ENCODE data around the gene PNMA5. TPM values are rescaled to one million over a fixed set of nuclear protein-coding genes. Genes with fewer than 3 reads are reported as not detected.

The PNMA5 gene
- total RNA-seq, 3 donors from 2014 or later: not detected

DNA sequence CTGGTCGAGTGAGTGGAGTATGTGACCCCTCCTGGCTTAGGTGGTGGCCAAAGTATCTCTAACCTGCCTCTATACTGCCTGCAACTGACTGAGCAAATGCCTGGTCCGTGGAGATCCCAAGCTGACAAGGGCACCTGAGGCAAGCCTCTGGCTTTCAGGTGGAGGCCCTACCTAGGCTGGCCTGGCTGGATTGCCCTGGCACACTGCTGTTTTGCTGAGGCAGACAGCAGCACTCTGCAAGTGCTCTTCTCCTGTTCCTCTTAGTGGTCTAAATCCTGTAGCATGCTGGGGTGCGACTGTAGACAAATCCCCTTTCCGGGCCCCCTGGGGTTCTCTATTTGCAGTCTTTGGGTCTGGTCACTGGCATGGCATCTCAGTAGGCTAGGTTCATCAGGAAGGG is 44.8 kb downstream of the PNMA5 start:
- ATAC-seq (no peak), DNase-seq (no peak)
- Histone ChIP-seq H3K4me1 (ENCODE audit: low read depth) (no peaks in the 10 kb centered on the region), H3K4me3 (no peak overlapping the region), H3K36me3 (ENCODE audit: low read depth) (no peaks in the 10 kb centered on the region), H3K9me3 (no peaks in the 10 kb centered on the region)
- TF ChIP-seq, protein P1, sequence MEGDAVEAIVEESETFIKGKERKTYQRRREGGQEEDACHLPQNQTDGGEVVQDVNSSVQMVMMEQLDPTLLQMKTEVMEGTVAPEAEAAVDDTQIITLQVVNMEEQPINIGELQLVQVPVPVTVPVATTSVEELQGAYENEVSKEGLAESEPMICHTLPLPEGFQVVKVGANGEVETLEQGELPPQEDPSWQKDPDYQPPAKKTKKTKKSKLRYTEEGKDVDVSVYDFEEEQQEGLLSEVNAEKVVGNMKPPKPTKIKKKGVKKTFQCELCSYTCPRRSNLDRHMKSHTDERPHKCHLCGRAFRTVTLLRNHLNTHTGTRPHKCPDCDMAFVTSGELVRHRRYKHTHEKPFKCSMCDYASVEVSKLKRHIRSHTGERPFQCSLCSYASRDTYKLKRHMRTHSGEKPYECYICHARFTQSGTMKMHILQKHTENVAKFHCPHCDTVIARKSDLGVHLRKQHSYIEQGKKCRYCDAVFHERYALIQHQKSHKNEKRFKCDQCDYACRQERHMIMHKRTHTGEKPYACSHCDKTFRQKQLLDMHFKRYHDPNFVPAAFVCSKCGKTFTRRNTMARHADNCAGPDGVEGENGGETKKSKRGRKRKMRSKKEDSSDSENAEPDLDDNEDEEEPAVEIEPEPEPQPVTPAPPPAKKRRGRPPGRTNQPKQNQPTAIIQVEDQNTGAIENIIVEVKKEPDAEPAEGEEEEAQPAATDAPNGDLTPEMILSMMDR (IDR thresholded peaks at IDR 0.05): no peak
- intact Hi-C loops (cut with DNase I, micrococcal nuclease): no loop called here

DNA sequence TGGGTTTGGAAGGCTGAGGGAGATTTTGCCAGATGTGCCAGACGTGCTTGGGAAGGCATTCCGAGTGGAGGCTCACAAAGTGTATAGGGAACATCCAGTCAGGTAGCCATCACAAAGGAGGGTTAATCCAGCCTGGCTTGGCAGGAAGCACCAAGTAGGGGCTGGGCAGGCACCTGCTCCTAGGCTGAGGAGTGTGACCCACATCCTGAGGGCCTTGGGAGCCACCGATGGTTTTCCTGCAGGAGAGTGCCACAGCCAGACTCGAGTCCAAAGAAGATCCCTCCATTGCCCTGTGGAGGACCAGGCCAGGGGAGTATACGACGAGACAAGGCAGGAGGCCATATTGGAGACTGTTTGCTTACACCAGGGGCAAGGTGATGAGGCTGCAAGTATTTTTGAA is 47.2 kb downstream of the PNMA5 start:
- H3K4me3 ChIP-seq: no peak overlapping the region
- H3K9me3 ChIP-seq: no peaks in the 10 kb centered on the region
- H3K36me3 ChIP-seq (ENCODE audit: low read depth): no peaks in the 10 kb centered on the region
- TF ChIP-seq, protein P1 (IDR thresholded peaks at IDR 0.05): no peak
- ATAC-seq: no peak
- no peaks in the 10 kb centered on the region for H3K4me1 ChIP-seq (ENCODE audit: low read depth)
- intact Hi-C loops (cut with DNase I, micrococcal nuclease): no loop called here
- no peak for DNase-seq

DNA sequence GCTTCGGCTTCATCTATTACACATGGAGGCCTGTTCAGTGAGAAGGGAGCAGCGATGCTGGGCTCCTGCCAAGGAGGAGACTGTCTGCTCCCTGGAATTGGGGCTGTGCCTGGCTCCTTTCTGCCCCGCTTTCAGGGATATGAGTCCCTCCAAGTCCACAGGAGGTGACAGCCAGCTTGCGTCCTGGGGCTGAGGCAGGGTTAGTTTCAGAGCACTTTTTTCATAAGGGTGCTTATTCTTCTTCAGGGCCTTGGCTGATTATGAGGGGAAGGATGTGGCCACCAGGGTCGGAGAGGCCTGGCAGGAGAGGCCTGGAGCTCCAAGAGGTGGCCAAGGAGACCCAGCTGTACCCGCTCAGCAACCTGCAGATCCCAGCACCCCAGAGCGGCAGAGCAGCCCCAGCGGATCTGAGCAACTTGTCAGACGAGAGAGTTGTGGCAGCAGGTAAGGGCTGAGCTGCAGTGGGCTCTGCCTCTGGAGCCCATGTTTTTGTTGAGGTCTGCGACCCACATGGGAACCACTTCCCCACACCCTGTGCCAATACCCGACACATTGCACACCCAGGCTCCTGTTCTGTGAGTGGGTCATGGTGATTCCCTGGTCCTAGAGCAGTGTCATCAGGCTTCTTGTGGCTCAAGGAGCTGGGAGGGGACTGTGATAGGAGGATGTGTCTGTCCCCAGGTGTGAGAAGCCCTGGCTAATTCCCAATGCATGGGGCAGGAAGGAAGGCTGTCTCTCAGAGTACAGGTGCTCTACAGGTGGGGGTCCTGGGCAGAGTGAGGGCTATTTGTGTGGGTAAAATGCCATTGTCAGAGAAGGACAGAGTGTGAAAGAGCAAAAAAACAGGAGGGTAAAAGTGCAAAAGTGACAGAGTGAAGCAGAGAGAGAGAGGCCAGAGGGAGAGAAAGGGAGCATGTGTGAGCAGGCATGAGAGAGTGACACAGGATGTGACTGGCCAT is 48.6 kb downstream of the PNMA5 start:
- no peaks in the 10 kb centered on the region for H3K4me1 ChIP-seq (ENCODE audit: low read depth)
- no peaks in the 10 kb centered on the region for H3K9me3 ChIP-seq
- TF ChIP-seq, protein P1 (IDR thresholded peaks at IDR 0.05): no peak
- no peak overlapping the region for H3K4me3 ChIP-seq
- DNase-seq (no peak), ATAC-seq (no peak)
- H3K36me3 ChIP-seq (ENCODE audit: low read depth): no peaks in the 10 kb centered on the region
- intact Hi-C loops (cut with DNase I, micrococcal nuclease): no loop called here

DNA sequence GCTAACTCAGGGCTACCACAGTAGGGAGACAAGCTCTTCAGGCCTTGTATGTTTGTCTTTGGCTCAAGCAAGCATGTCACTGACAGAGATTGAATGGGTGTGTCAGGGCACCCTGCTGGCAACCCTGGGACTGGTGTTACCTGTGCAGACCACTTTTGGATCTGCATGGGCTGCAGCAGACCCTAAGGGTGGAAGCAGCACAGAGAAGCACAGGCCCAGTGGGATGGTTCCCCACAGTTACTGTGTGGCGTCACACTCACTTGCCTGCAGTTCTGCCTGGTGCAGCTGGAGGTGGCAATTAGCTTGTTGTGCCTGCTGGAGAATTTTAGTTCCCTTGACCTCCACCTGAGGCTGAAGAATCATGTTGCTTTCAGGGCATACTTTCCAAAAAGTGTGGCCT is 50.1 kb downstream of the PNMA5 start:
- no peak for DNase-seq
- Histone ChIP-seq H3K9me3 (no peaks in the 10 kb centered on the region), H3K4me3 (no peak overlapping the region), H3K36me3 (ENCODE audit: low read depth) (no peaks in the 10 kb centered on the region), H3K4me1 (ENCODE audit: low read depth) (no peaks in the 10 kb centered on the region)
- TF ChIP-seq, protein P1 (IDR thresholded peaks at IDR 0.05): no peak
- intact Hi-C loops (cut with DNase I, micrococcal nuclease): no loop called here
- no peak for ATAC-seq

DNA sequence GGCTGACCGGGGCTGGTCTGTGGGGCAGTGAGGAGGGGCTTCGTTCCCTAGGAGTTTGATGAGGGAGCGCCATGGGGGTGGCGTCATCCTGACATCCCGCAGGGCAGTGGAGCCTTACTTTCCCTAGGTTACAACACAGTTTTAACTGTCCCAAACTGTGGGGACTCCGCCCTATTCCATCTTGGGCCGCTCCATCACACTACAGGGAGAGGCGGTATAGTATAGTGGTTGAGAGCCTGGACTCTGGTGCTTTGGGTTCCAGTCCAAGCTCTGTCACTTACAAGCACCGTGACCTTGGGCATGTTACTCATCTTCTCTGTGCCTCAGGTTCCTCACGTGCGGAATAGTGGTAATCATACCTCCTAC is 51.9 kb downstream of the PNMA5 start:
- Histone ChIP-seq H3K4me3 (no peak overlapping the region), H3K9me3 (no peaks in the 10 kb centered on the region), H3K36me3 (ENCODE audit: low read depth) (no peaks in the 10 kb centered on the region), H3K4me1 (ENCODE audit: low read depth) (no peaks in the 10 kb centered on the region)
- ATAC-seq: peak; percentile 2
- TF ChIP-seq, protein P1 (IDR thresholded peaks at IDR 0.05): no peak
- intact Hi-C loops (cut with DNase I, micrococcal nuclease): no loop called here
- DNase-seq: no peak
